Sigmoid colon (tissue), 7 donors: Measurements from ENCODE around the gene ZNF322. TPM values are rescaled to one million over a fixed set of nuclear protein-coding genes. Genes with fewer than 3 reads are reported as not detected.

Experiments used
- DNase-seq: peaks from one replicate; pipeline ENCODE4 v3.0.0-alpha.2; 2019
- H3K27ac ChIP-seq, 4 donors: fragments of 200-600 bp; sonication (generic); one replicate each; pipeline ENCODE4 v1.5.1; 2016 to 2019; ENCODE audit warnings: mild to moderate bottlenecking in 1 of 4
- H3K27me3 ChIP-seq, 3 donors: fragments of 200-600 bp; sonication (generic); one replicate each; pipeline ENCODE4 v1.5.1; 2019; ENCODE audit warnings: mild to moderate bottlenecking in 1 of 3
- H3K36me3 ChIP-seq, 4 donors: fragments of 200-600 bp; sonication (generic); one replicate each; pipeline ENCODE4 v1.5.1; 2016 to 2019
- H3K4me1 ChIP-seq, 4 donors: fragments of 200-600 bp; sonication (generic); one replicate each; pipeline ENCODE4 v1.5.1; 2017 to 2019
- H3K4me3 ChIP-seq, 4 donors: fragments of 200-600 bp; sonication (generic); one replicate each; pipeline ENCODE4 v1.5.1; 2017 to 2019; ENCODE audit warnings: mild to moderate bottlenecking in 2 of 4, moderate library complexity in 1 of 4
- H3K9me3 ChIP-seq, 4 donors: fragments of 200-600 bp in 3 of 4; sonication (generic) in 3 of 4; one replicate each; pipeline versions ENCODE4 v1.5.1 to v1.6.1; 2013 to 2019
- EP300 ChIP-seq, 4 donors: sonication (generic); formaldehyde crosslinking; IDR thresholded peaks; one replicate each; pipeline ENCODE4 v1.6.1; 2017; ENCODE audit warnings: antibody characterized with exemption in 4 of 4
- POLR2A ChIP-seq, 2 donors: fragments of 450-650 bp; IDR thresholded peaks; one replicate each; pipeline ENCODE4 v1.6.1; 2016; ENCODE audit warnings: antibody characterized with exemption in 2 of 2, mild to moderate bottlenecking in 2 of 2, moderate library complexity in 2 of 2
- POLR2AphosphoS5 ChIP-seq, 4 donors: sonication (generic); formaldehyde crosslinking; IDR thresholded peaks; one replicate each; pipeline ENCODE4 v1.6.1; 2017; ENCODE audit warnings: antibody characterized with exemption in 4 of 4
- WGBS, 2 donors: extraction: QIAGEN DNeasy Blood & Tissue Kit; methylation state at CpG; one replicate each; pipeline ENCODE4 v1.1.7; 2013; 5-methylcytosine and 5-hydroxymethylcytosine counted together
- intact Hi-C: fragments of 100-400 bp; cut with DNase I; formaldehyde crosslinking; loops from one replicate; pipeline ENCODE4 v1.15.1; 2023
- polyA plus RNA-seq, 3 donors: library from polyadenylated mRNA; stranded (reverse); fragments of 200-250 nt; gene quantifications; one replicate each; pipeline ENCODE4 v1.2.3, GENCODE V29; 2013
- total RNA-seq, 4 donors: library from RNA; depleted of rRNA; stranded (reverse); fragments of >200 nt; gene quantifications; one replicate each; pipeline ENCODE4 v1.1.0, GENCODE V29; 2016
- TF ChIP-seq, protein P1 (sequence below), 4 experiments: fragments of 450-650 bp in 3 of 4; fragments of 200-600 bp in 1 of 4; IDR thresholded peaks; one replicate each; pipeline ENCODE4 v1.5.1; 2016 to 2019; ENCODE audit warnings: antibody characterized with exemption in 4 of 4, mild to moderate bottlenecking in 3 of 4, moderate library complexity in 2 of 4
- donor health status: healthy with polysubstance abuse.
- donor health status: Bipolar disorder and iron deficiency.
- donor health status: healthy.

The ZNF322 gene
- total and polyA plus RNA-seq, 7 donors: 6.5 to 21.8 (median 15.6) TPM

DNA sequence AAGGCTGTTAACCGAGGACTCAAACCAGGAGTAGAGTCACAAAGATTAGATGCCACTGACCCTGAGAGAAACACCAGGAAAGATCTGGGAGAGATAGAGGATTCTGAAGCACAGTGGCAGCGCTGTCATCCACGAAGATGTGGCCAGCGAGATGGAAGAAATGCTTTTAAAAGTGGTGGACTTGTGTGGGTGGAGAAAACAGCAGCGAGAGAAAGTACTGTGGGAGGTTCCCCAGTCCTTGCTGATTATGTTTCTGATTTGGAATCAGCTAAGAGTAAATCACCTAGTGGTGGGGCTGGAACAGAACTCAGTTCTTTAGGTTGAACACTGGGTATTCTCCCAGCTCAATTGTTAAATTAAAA, 435 bp upstream of the ZNF322 start:
- intact Hi-C loops: loop anchor here (2.0 kb wide), 1 partner anchor 63 kb away; the partner anchor contains the start of gene ABT1
- peak overlapping the region; percentile 77 to 90 (median 86) for H3K27ac ChIP-seq
- H3K4me3 ChIP-seq: peak overlapping the region; percentile 52 to 74 (median 60)
- H3K27me3 ChIP-seq: no peaks in the 10 kb centered on the region
- H3K4me1 ChIP-seq: peaks cover 0 to 34% (median 25%) of the 10 kb centered on the region in 4 donors
- H3K36me3 ChIP-seq: peaks cover 0 to 21% (median 4%) of the 10 kb centered on the region in 4 donors
- no peak for DNase-seq
- 0 to 1% methylated on average over 5 of the region's 5 CpGs for WGBS, 2 donors
- H3K9me3 ChIP-seq: no peaks in the 10 kb centered on the region
- TF ChIP-seq, protein P1, sequence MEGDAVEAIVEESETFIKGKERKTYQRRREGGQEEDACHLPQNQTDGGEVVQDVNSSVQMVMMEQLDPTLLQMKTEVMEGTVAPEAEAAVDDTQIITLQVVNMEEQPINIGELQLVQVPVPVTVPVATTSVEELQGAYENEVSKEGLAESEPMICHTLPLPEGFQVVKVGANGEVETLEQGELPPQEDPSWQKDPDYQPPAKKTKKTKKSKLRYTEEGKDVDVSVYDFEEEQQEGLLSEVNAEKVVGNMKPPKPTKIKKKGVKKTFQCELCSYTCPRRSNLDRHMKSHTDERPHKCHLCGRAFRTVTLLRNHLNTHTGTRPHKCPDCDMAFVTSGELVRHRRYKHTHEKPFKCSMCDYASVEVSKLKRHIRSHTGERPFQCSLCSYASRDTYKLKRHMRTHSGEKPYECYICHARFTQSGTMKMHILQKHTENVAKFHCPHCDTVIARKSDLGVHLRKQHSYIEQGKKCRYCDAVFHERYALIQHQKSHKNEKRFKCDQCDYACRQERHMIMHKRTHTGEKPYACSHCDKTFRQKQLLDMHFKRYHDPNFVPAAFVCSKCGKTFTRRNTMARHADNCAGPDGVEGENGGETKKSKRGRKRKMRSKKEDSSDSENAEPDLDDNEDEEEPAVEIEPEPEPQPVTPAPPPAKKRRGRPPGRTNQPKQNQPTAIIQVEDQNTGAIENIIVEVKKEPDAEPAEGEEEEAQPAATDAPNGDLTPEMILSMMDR (IDR thresholded peaks at IDR 0.05): peak in 1 of 4 experiments; percentile 20
- no peak for TF ChIP-seq EP300 (IDR thresholded peaks at IDR 0.05)

DNA sequence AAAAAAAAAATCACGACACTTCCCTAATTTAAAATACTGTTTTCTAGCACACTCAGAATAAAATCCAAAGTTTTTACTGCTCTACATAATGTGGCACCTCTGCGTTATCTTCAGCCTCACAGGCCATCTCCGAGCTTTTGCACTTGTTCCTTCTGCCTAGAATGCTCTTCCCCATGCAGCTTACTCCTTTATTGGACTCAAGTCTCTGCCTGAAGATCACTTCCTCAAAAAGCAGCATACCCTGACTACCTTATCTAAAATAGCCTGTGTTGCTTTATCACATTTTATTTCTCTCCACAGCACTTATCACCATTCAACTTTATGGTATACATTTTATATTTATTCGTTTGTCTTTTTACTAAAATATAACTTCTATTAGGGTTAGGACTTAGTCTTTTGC, 2.3 kb downstream of the ZNF322 start:
- WGBS, 2 donors: 78 to 91% methylated on average over 4 of the region's 4 CpGs
- DNase-seq: no peak
- TF ChIP-seq POLR2A (IDR thresholded peaks at IDR 0.05) (no peak), EP300 (IDR thresholded peaks at IDR 0.05) (no peak), POLR2AphosphoS5 (IDR thresholded peaks at IDR 0.05) (no peak)
- TF ChIP-seq, protein P1 (IDR thresholded peaks at IDR 0.05): no peak
- Histone ChIP-seq H3K36me3 (peaks cover 0 to 43% (median 7%) of the 10 kb centered on the region in 4 donors), H3K27me3 (no peaks in the 10 kb centered on the region), H3K4me3 (no peak overlapping the region), H3K9me3 (no peaks in the 10 kb centered on the region), H3K27ac (no peak overlapping the region), H3K4me1 (peaks cover 0 to 34% (median 25%) of the 10 kb centered on the region in 4 donors)
- intact Hi-C loops: no loop called here

DNA sequence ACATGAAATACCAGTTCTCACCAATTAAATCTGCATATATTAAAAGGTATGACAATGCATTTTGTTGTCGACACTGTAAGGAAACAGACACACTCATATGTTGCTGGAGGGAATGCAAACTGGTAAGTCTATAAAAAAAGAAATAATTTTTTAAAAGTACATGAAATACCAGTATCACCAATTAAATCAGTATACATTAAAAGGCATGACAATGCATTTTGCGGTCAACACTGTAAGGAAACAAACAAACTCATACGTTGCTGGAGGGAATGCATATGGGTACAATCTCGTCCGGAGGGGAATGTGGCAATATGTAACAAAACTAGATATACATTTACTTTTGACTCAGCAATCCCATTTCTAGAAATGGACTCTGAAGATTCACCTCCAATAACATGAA, 6.5 kb downstream of the ZNF322 start:
- peaks cover 0 to 52% (median 7%) of the 10 kb centered on the region in 4 donors for H3K36me3 ChIP-seq
- no peak overlapping the region for H3K4me3 ChIP-seq
- H3K9me3 ChIP-seq: no peaks in the 10 kb centered on the region
- 98 to 99% methylated on average over 5 of the region's 5 CpGs for WGBS, 2 donors
- intact Hi-C loops: no loop called here
- TF ChIP-seq, protein P1 (IDR thresholded peaks at IDR 0.05): no peak
- TF ChIP-seq POLR2AphosphoS5 (IDR thresholded peaks at IDR 0.05) (no peak), POLR2A (IDR thresholded peaks at IDR 0.05) (no peak), EP300 (IDR thresholded peaks at IDR 0.05) (no peak)
- no peaks in the 10 kb centered on the region for H3K27me3 ChIP-seq
- no peak for DNase-seq
- H3K4me1 ChIP-seq: peaks cover 0 to 23% (median 13%) of the 10 kb centered on the region in 4 donors
- H3K27ac ChIP-seq: no peak overlapping the region

DNA sequence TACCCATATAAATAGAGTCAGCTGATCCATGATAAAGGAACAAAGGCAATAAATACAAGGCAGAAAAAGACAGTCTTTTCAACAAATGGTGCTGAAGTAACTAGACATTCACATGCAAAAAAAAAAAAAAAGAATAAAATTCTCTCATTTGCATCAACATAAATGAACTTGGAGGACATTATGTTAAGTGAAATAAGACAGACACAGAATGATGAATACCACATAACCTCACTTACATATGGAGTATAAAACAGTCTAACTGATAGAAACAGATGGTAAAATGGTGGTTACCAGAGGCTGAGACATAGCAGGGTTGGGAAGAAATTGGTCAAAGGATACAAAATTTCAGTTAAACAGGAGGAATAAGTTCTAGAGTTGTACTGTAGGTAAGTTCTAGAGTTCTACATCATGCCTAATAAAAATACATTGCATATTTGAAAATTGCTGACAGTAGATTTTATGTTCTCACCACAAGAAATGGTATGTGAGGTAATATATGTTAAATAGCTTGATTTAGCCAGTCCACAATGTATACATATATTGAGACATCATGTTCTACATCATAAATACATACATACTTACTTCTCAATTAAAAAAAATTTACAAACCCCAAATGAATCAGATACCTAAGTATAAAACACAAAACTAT, 8.3 kb downstream of the ZNF322 start:
- TF ChIP-seq POLR2AphosphoS5 (IDR thresholded peaks at IDR 0.05) (no peak), POLR2A (IDR thresholded peaks at IDR 0.05) (no peak), EP300 (IDR thresholded peaks at IDR 0.05) (no peak)
- TF ChIP-seq, protein P1 (IDR thresholded peaks at IDR 0.05): no peak
- intact Hi-C loops: no loop called here
- Histone ChIP-seq H3K4me3 (no peak overlapping the region), H3K27ac (no peak overlapping the region), H3K9me3 (no peaks in the 10 kb centered on the region), H3K4me1 (peaks cover 0 to 9% (median 3%) of the 10 kb centered on the region in 4 donors), H3K27me3 (no peaks in the 10 kb centered on the region), H3K36me3 (peaks cover 0 to 42% (median 7%) of the 10 kb centered on the region in 4 donors)
- no peak for DNase-seq

DNA sequence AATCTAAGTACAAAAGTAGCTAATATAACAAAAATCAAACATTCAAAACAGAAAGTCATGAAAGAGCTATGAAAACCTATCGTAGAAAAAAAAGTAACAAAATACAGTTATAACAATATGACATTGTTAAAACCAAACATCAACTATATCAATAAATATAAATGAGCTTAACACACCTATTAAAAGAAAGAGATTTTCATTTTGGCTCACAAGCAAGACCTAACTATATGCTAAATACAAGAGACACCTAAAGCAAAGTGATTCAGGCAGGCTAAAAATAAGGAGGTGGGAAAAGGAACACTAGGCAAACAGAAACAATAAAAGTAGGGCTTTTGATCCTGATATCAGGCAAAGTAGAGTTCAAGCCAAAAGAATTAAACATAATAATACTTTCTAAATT, 13.5 kb downstream of the ZNF322 start:
- intact Hi-C loops: no loop called here
- TF ChIP-seq, protein P1 (IDR thresholded peaks at IDR 0.05): no peak
- TF ChIP-seq POLR2A (IDR thresholded peaks at IDR 0.05) (no peak), POLR2AphosphoS5 (IDR thresholded peaks at IDR 0.05) (no peak), EP300 (IDR thresholded peaks at IDR 0.05) (no peak)
- H3K4me1 ChIP-seq: peaks cover 0 to 9% (median 0%) of the 10 kb centered on the region in 4 donors
- no peak overlapping the region for H3K27ac ChIP-seq
- H3K36me3 ChIP-seq: peaks cover 6 to 28% (median 24%) of the 10 kb centered on the region in 4 donors
- peaks cover 0 to 2% (median 0%) of the 10 kb centered on the region in 4 donors for H3K9me3 ChIP-seq
- H3K4me3 ChIP-seq: no peak overlapping the region
- DNase-seq: no peak
- no peaks in the 10 kb centered on the region for H3K27me3 ChIP-seq
- WGBS, 2 donors: 97 to 100% methylated on average over 1 of the region's 1 CpG
